Prostate gland (tissue), 2 donors: ENCODE data around the gene ZNF222.

Experiments used
- CTCF ChIP-seq, 4 experiments: fragments of 200-600 bp in 2 of 4; fragments of 450-650 bp in 2 of 4; sonication (generic) in 2 of 4; IDR thresholded peaks; 1 replicate in 3 of 4; 2 replicates in 1 of 4; pipeline ENCODE4 v1.5.1; 2016 to 2019; ENCODE audit warnings: antibody characterized with exemption in 4 of 4, mild to moderate bottlenecking in 2 of 4, moderate library complexity in 2 of 4
- POLR2A ChIP-seq: fragments of 450-650 bp; IDR thresholded peaks from one replicate; pipeline ENCODE4 v1.6.1; 2016; ENCODE audit warnings: antibody characterized with exemption, mild to moderate bottlenecking
- POLR2AphosphoS5 ChIP-seq: sonication (generic); formaldehyde crosslinking; IDR thresholded peaks from one replicate; pipeline ENCODE4 v1.6.1; 2017; ENCODE audit warnings: antibody characterized with exemption

GRCh38 chr19:44059229-44059628, 34.0 kb downstream of the ZNF222 start:
- no peak for TF ChIP-seq POLR2A
- TF ChIP-seq POLR2AphosphoS5 = no peak
- TF ChIP-seq CTCF (IDR thresholded peaks at IDR 0.05) = no peak
